ENCODE data around the gene CHST13.

The CHST13 gene

DNA sequence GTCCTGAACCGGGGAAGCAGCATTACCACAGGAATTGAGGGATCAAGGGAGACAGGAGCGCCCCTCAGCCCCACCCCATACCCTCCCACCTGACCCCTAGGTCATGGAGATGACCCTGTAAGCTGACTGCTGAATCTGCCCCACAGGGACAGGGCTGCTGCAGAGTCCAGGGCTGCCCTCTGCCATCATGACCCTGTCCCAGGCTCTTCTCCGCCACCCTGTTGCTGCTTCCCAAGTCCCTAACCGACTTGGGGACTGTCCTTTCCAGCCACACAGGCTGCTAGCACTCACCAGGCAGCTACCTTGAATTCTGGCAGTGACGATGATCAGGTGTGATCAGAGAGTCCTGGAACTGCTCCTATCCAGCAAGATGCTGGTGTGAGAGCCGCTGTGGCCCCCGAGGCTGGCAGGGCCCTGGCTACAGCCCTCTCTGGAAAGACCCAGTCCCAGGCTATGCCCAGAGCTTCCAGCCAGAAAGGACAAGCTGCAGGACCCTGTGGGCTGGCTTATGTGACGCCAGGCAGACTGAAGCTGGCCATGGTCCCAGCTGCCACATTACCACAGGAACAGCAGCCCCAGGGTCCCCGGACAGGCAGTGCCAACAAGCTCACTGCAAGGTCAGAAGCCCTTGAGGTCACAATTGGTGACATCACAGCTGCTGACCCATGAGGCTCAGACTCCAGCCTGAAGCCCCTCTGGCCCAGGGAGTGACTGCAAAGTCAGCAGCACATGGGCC, 34.5 kb downstream of the CHST13 start, which contains the start of gene C3orf22:
C3orf22 (minus strand) TSS at position 597 of the 736 bp plus-strand sequence. CDS start 5,542 bp downstream, outside the sequence.
- TF ChIP-seq, protein P1, sequence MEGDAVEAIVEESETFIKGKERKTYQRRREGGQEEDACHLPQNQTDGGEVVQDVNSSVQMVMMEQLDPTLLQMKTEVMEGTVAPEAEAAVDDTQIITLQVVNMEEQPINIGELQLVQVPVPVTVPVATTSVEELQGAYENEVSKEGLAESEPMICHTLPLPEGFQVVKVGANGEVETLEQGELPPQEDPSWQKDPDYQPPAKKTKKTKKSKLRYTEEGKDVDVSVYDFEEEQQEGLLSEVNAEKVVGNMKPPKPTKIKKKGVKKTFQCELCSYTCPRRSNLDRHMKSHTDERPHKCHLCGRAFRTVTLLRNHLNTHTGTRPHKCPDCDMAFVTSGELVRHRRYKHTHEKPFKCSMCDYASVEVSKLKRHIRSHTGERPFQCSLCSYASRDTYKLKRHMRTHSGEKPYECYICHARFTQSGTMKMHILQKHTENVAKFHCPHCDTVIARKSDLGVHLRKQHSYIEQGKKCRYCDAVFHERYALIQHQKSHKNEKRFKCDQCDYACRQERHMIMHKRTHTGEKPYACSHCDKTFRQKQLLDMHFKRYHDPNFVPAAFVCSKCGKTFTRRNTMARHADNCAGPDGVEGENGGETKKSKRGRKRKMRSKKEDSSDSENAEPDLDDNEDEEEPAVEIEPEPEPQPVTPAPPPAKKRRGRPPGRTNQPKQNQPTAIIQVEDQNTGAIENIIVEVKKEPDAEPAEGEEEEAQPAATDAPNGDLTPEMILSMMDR (IDR thresholded peaks at IDR 0.05; ENCODE audit: unreplicated experiment in 3 of 3), result no peak
- no peaks in the 10 kb centered on the region for H3K27me3 Mint-ChIP-seq (ENCODE audit: low read depth)
- H3K9me3 Mint-ChIP-seq, result peaks cover 9% of the 10 kb centered on the region
- H3K4me3 Mint-ChIP-seq, result no peak within 1 kb of the TSS
- H3K36me3 Mint-ChIP-seq (ENCODE audit: low read depth), result no peaks in the 10 kb centered on the region
- H3K27ac Mint-ChIP-seq, result no peak within 1 kb of the TSS
- peaks cover 4% of the 10 kb centered on the region for H3K4me1 Mint-ChIP-seq

DNA sequence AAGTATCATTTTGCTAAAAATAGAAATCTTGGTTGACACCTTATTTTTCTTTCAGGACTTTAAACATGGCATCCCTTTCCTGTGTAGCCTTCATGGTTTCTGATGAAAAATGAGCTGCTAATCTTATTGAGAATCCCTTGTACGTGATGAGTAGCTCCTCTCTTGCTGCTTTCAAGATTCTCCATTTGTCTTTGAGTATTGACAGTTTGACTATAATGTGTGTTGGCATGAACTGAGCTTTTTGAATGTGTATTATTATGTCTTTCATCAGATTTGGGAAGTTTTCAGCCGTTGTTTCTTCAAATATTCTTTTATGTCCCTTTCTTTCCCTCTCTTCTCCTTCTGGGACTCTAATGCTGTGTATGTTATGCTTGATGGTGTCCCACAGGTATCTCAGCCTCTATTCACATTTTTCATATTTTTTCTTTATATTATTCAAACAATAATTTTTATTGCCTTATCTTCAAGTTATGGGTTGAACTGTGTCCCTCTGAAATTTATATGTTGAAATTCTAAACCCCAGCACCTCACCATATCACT, 38.9 kb downstream of the CHST13 start:
- Mint-ChIP-seq H3K9me3 (peaks cover 9% of the 10 kb centered on the region), H3K4me3 (no peak overlapping the region)

DNA sequence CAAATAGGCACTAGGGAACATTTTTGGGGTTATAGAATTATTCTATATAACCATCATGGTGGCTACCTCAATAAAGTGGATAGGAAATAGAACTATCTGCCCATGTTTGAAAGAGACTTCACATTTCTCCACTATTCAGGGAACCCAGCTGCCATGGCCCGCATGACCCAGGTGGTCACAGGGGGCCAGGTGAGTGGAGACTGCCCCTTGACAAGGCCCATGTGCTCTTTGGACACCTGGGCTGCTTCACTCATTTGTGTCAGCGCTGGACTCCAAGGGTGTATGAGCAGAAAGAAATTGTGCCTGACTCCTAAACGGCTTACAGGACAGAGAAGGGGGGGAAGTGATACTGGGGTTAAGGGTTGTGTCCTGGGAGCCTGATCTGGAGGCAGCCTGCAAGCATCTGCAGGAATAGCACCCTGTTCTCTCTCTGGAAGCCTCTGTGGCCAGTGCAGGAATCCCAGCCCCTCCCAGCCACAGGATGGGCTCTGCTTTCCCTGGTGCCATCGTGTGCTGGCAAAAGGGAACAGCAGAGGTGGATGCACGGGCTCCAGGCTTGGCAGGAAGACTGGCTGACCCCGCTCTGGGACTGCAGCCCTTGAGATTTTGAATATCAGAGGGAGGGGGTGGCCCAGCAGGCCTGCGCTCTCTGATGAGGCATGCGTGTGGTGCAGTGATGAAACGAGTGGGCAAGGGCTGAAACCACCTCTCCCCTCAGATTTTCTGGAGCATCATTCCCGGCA, 43.9 kb downstream of the CHST13 start:
- Mint-ChIP-seq H3K4me1 (no peaks in the 10 kb centered on the region), H3K36me3 (ENCODE audit: low read depth) (no peaks in the 10 kb centered on the region), H3K9me3 (peaks cover under 1% of the 10 kb centered on the region), H3K27ac (no peak overlapping the region), H3K4me3 (no peak overlapping the region), H3K27me3 (ENCODE audit: low read depth) (no peaks in the 10 kb centered on the region)
- TF ChIP-seq, protein P1 (IDR thresholded peaks at IDR 0.05; ENCODE audit: unreplicated experiment in 3 of 3), result no peak

More for the DNA sequence above, 38.9 kb downstream of the CHST13 start:
- Mint-ChIP-seq H3K36me3 (ENCODE audit: low read depth) (no peaks in the 10 kb centered on the region), H3K27ac (no peak overlapping the region), H3K4me1 (no peaks in the 10 kb centered on the region), H3K27me3 (ENCODE audit: low read depth) (no peaks in the 10 kb centered on the region)
- TF ChIP-seq, protein P1 (IDR thresholded peaks at IDR 0.05; ENCODE audit: unreplicated experiment in 3 of 3), result no peak

DNA sequence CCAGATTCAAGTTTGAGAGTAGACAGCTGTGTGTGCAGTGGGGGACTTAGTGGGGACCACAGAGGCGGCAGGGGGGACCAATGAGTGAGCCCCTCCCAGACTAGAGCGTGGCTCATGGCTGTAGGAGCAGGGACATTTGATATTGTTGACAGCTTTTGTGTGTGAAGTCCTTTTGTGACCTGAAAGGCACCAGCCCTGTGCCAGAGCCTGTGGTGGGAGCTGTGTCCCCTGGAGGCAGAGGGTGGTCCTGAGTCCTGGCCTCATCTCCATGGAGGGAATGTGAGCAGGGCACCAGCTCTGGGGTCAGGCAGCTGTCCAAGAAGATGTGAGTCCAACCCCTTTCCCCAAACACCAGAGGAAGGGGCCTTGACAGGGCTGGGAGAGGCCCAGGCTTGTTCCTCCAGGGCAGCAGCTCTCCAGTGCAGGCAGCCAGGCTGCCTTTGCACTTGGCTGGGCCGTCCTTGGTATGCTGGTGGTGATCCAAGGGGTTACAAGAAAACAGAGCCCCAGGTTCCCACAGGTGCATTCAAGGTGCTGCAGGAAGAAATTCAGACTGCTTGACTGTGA, 44.9 kb downstream of the CHST13 start:
- Mint-ChIP-seq H3K4me1 (no peaks in the 10 kb centered on the region), H3K27me3 (ENCODE audit: low read depth) (no peaks in the 10 kb centered on the region), H3K36me3 (ENCODE audit: low read depth) (no peaks in the 10 kb centered on the region), H3K27ac (no peak overlapping the region), H3K9me3 (no peaks in the 10 kb centered on the region), H3K4me3 (no peak overlapping the region)
- TF ChIP-seq, protein P1 (IDR thresholded peaks at IDR 0.05; ENCODE audit: unreplicated experiment in 3 of 3), result no peak

DNA sequence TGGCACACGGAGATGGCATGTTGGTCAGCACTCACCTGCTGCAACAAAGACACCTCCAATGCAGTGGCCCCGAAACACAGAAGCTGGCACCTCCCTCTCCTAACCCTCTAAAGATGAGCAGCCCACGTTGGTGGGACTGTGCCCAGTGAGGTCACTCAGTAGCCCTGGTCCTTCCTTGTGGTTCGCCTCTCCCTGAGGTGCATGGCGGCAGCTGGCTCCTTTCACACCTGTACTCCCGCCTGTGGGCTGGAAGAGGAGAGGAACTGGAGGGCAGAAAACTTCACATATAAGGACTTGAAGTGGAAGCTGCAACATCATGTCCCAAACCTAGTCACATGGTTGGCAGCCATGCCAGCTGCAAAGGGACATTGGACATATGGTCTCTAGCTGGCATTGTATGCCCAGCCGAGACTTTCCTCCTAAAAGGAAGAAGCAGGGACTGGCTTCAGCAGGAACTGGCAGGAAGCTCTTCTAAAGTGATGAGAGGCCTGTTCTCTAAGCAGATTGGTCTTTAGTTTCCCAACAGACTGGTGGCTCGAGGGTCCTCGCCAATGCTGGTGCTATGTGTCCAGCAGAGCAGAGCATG, 45.5 kb downstream of the CHST13 start:
- H3K27me3 Mint-ChIP-seq (ENCODE audit: low read depth), result no peaks in the 10 kb centered on the region
- TF ChIP-seq, protein P1 (IDR thresholded peaks at IDR 0.05; ENCODE audit: unreplicated experiment in 3 of 3), result no peak
- no peaks in the 10 kb centered on the region for H3K4me1 Mint-ChIP-seq
- H3K36me3 Mint-ChIP-seq (ENCODE audit: low read depth), result no peaks in the 10 kb centered on the region
- no peaks in the 10 kb centered on the region for H3K9me3 Mint-ChIP-seq
- H3K27ac Mint-ChIP-seq, result no peak overlapping the region
- no peak overlapping the region for H3K4me3 Mint-ChIP-seq
